ENCODE data around the gene ADD1.
"Not testable (repeated sequence)": the region's sequence is repeated elsewhere in the genome, so short reads cannot be mapped to it uniquely, and the experiment has no call there.

The ADD1 gene

GRCh38 chr4:2938411-2938810, 94.8 kb downstream of the ADD1 start:
- not testable (repeated sequence) for H3K9me3 ChIP-seq (ENCODE audit: control insufficient read depth in 2 of 2, low read length in 2 of 2); H3K27me3 ChIP-seq (ENCODE audit: control insufficient read depth in 1 of 2, insufficient read depth in 2 of 2, low read length in 2 of 2); H3K9ac ChIP-seq (ENCODE audit: low read length in 2 of 2); H3K4me3 ChIP-seq (ENCODE audit: low read length in 2 of 2); H3K27ac ChIP-seq (ENCODE audit: low read length)
- H3K36me3 ChIP-seq (ENCODE audit: control insufficient read depth in 2 of 2, insufficient read depth in 2 of 2, low read length in 2 of 2): peaks cover 37 to 53% of the 10 kb centered on the region in 2 donors
- peaks cover 30% of the 10 kb centered on the region for H3K4me1 ChIP-seq (ENCODE audit: control insufficient read depth, insufficient read depth, low read length)

- H3K27ac ChIP-seq (ENCODE audit: low read length): no peak overlapping the region
- H3K4me3 ChIP-seq (ENCODE audit: low read length in 2 of 2): no peak overlapping the region
- H3K4me1 ChIP-seq (ENCODE audit: control insufficient read depth, insufficient read depth, low read length): peaks cover 25% of the 10 kb centered on the region
- no peak overlapping the region for H3K9ac ChIP-seq (ENCODE audit: low read length in 2 of 2)
- H3K9me3 ChIP-seq (ENCODE audit: control insufficient read depth in 2 of 2, low read length in 2 of 2): no peaks in the 10 kb centered on the region
- peaks cover 37 to 55% of the 10 kb centered on the region in 2 donors for H3K36me3 ChIP-seq (ENCODE audit: control insufficient read depth in 2 of 2, insufficient read depth in 2 of 2, low read length in 2 of 2)
- no peaks in the 10 kb centered on the region for H3K27me3 ChIP-seq (ENCODE audit: control insufficient read depth in 1 of 2, insufficient read depth in 2 of 2, low read length in 2 of 2)
Observed at GRCh38 chr4:2938906-2939305, 95.3 kb downstream of the ADD1 start.

- no peaks in the 10 kb centered on the region for H3K9me3 ChIP-seq (ENCODE audit: control insufficient read depth in 2 of 2, low read length in 2 of 2)
- H3K27me3 ChIP-seq (ENCODE audit: control insufficient read depth in 1 of 2, insufficient read depth in 2 of 2, low read length in 2 of 2): no peaks in the 10 kb centered on the region
- H3K4me3 ChIP-seq (ENCODE audit: low read length in 2 of 2): no peak overlapping the region
- H3K9ac ChIP-seq (ENCODE audit: low read length in 2 of 2): no peak overlapping the region
- peaks cover 37 to 58% of the 10 kb centered on the region in 2 donors for H3K36me3 ChIP-seq (ENCODE audit: control insufficient read depth in 2 of 2, insufficient read depth in 2 of 2, low read length in 2 of 2)
- peaks cover 24% of the 10 kb centered on the region for H3K4me1 ChIP-seq (ENCODE audit: control insufficient read depth, insufficient read depth, low read length)
- no peak overlapping the region for H3K27ac ChIP-seq (ENCODE audit: low read length)
Observed at GRCh38 chr4:2939383-2940243, 96.0 kb downstream of the ADD1 start.

GRCh38 chr4:2940267-2941137, 96.9 kb downstream of the ADD1 start:
- Histone ChIP-seq H3K9me3 (ENCODE audit: control insufficient read depth in 2 of 2, low read length in 2 of 2) (no peaks in the 10 kb centered on the region), H3K36me3 (ENCODE audit: control insufficient read depth in 2 of 2, insufficient read depth in 2 of 2, low read length in 2 of 2) (peaks cover 43 to 64% of the 10 kb centered on the region in 2 donors), H3K4me3 (ENCODE audit: low read length in 2 of 2) (no peak overlapping the region), H3K4me1 (ENCODE audit: control insufficient read depth, insufficient read depth, low read length) (peaks cover 18% of the 10 kb centered on the region), H3K9ac (ENCODE audit: low read length in 2 of 2) (no peak overlapping the region), H3K27ac (ENCODE audit: low read length) (no peak overlapping the region), H3K27me3 (ENCODE audit: control insufficient read depth in 1 of 2, insufficient read depth in 2 of 2, low read length in 2 of 2) (no peaks in the 10 kb centered on the region)

GRCh38 chr4:2941138-2942036, 97.7 kb downstream of the ADD1 start:
- Histone ChIP-seq H3K27me3 (ENCODE audit: control insufficient read depth in 1 of 2, insufficient read depth in 2 of 2, low read length in 2 of 2) (no peaks in the 10 kb centered on the region), H3K36me3 (ENCODE audit: control insufficient read depth in 2 of 2, insufficient read depth in 2 of 2, low read length in 2 of 2) (peaks cover 50 to 71% of the 10 kb centered on the region in 2 donors), H3K27ac (ENCODE audit: low read length) (no peak overlapping the region), H3K4me1 (ENCODE audit: control insufficient read depth, insufficient read depth, low read length) (peaks cover 9% of the 10 kb centered on the region), H3K9me3 (ENCODE audit: control insufficient read depth in 2 of 2, low read length in 2 of 2) (no peaks in the 10 kb centered on the region), H3K9ac (ENCODE audit: low read length in 2 of 2) (no peak overlapping the region), H3K4me3 (ENCODE audit: low read length in 2 of 2) (no peak overlapping the region)

GRCh38 chr4:2942037-2942531, 98.4 kb downstream of the ADD1 start:
- Histone ChIP-seq H3K9me3 (ENCODE audit: control insufficient read depth in 2 of 2, low read length in 2 of 2) (no peaks in the 10 kb centered on the region), H3K27ac (ENCODE audit: low read length) (no peak overlapping the region), H3K4me3 (ENCODE audit: low read length in 2 of 2) (no peak overlapping the region), H3K27me3 (ENCODE audit: control insufficient read depth in 1 of 2, insufficient read depth in 2 of 2, low read length in 2 of 2) (no peaks in the 10 kb centered on the region), H3K4me1 (ENCODE audit: control insufficient read depth, insufficient read depth, low read length) (peaks cover 3% of the 10 kb centered on the region), H3K36me3 (ENCODE audit: control insufficient read depth in 2 of 2, insufficient read depth in 2 of 2, low read length in 2 of 2) (peaks cover 54 to 77% of the 10 kb centered on the region in 2 donors), H3K9ac (ENCODE audit: low read length in 2 of 2) (no peak overlapping the region)

GRCh38 chr4:2942532-2943363, 99.1 kb downstream of the ADD1 start:
- Histone ChIP-seq H3K9ac (ENCODE audit: low read length in 2 of 2) (no peak overlapping the region), H3K27ac (ENCODE audit: low read length) (no peak overlapping the region), H3K36me3 (ENCODE audit: control insufficient read depth in 2 of 2, insufficient read depth in 2 of 2, low read length in 2 of 2) (peaks cover 54 to 77% of the 10 kb centered on the region in 2 donors)

GRCh38 chr4:2943364-2944090, 99.9 kb downstream of the ADD1 start:
- H3K4me1 ChIP-seq (ENCODE audit: control insufficient read depth, insufficient read depth, low read length): no peaks in the 10 kb centered on the region

More at GRCh38 chr4:2942532-2943363, 99.1 kb downstream of the ADD1 start:
- H3K4me3 ChIP-seq (ENCODE audit: low read length in 2 of 2): no peak overlapping the region
- H3K4me1 ChIP-seq (ENCODE audit: control insufficient read depth, insufficient read depth, low read length): no peaks in the 10 kb centered on the region
- H3K9me3 ChIP-seq (ENCODE audit: control insufficient read depth in 2 of 2, low read length in 2 of 2): no peaks in the 10 kb centered on the region
- H3K27me3 ChIP-seq (ENCODE audit: control insufficient read depth in 1 of 2, insufficient read depth in 2 of 2, low read length in 2 of 2): no peaks in the 10 kb centered on the region

GRCh38 chr4:2944091-2944482, 100.4 kb downstream of the ADD1 start:
- Histone ChIP-seq H3K27me3 (ENCODE audit: control insufficient read depth in 1 of 2, insufficient read depth in 2 of 2, low read length in 2 of 2) (no peaks in the 10 kb centered on the region), H3K4me1 (ENCODE audit: control insufficient read depth, insufficient read depth, low read length) (no peaks in the 10 kb centered on the region), H3K27ac (ENCODE audit: low read length) (no peak overlapping the region), H3K9me3 (ENCODE audit: control insufficient read depth in 2 of 2, low read length in 2 of 2) (no peaks in the 10 kb centered on the region), H3K36me3 (ENCODE audit: control insufficient read depth in 2 of 2, insufficient read depth in 2 of 2, low read length in 2 of 2) (peaks cover 59 to 77% of the 10 kb centered on the region in 2 donors), H3K9ac (ENCODE audit: low read length in 2 of 2) (no peak overlapping the region), H3K4me3 (ENCODE audit: low read length in 2 of 2) (no peak overlapping the region)

More at GRCh38 chr4:2943364-2944090, 99.9 kb downstream of the ADD1 start:
- no peaks in the 10 kb centered on the region for H3K9me3 ChIP-seq (ENCODE audit: control insufficient read depth in 2 of 2, low read length in 2 of 2)
- no peak overlapping the region for H3K27ac ChIP-seq (ENCODE audit: low read length)
- H3K4me3 ChIP-seq (ENCODE audit: low read length in 2 of 2): no peak overlapping the region
- H3K27me3 ChIP-seq (ENCODE audit: control insufficient read depth in 1 of 2, insufficient read depth in 2 of 2, low read length in 2 of 2): no peaks in the 10 kb centered on the region
- no peak overlapping the region for H3K9ac ChIP-seq (ENCODE audit: low read length in 2 of 2)
- H3K36me3 ChIP-seq (ENCODE audit: control insufficient read depth in 2 of 2, insufficient read depth in 2 of 2, low read length in 2 of 2): peaks cover 55 to 79% of the 10 kb centered on the region in 2 donors

Measured in stomach smooth muscle (tissue), 2 donors.